ENCODE data around the gene BCL2L11.

DNA sequence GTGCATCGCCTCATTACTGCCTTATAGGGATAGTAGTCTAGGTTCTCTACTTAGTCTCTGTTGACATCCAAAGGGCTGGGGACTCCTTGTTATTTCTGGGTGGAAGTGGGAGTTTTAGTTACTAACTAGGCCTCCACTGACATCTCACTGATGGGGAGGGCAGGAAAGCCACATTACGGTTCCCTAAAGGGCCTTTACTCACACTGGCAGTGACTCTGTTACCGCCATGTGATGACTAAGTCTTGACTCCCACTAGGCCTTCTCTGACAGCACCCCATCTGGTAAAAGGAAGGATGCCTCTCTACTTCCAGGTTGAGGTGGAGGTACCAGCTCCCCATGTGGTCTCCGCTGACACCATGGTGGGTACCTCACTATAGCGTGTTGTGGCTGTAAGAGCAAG is 14.0 kb upstream of the BCL2L11 start:
- no peak for TF ChIP-seq EZH2 (IDR thresholded peaks at IDR 0.05; ENCODE audit: insufficient read depth, low read length)
- TF ChIP-seq, protein P1, sequence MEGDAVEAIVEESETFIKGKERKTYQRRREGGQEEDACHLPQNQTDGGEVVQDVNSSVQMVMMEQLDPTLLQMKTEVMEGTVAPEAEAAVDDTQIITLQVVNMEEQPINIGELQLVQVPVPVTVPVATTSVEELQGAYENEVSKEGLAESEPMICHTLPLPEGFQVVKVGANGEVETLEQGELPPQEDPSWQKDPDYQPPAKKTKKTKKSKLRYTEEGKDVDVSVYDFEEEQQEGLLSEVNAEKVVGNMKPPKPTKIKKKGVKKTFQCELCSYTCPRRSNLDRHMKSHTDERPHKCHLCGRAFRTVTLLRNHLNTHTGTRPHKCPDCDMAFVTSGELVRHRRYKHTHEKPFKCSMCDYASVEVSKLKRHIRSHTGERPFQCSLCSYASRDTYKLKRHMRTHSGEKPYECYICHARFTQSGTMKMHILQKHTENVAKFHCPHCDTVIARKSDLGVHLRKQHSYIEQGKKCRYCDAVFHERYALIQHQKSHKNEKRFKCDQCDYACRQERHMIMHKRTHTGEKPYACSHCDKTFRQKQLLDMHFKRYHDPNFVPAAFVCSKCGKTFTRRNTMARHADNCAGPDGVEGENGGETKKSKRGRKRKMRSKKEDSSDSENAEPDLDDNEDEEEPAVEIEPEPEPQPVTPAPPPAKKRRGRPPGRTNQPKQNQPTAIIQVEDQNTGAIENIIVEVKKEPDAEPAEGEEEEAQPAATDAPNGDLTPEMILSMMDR (IDR thresholded peaks at IDR 0.05; ENCODE audit: insufficient read depth, low read depth, low read length): no peak

Measured in astrocyte (in vitro differentiated cells and primary cell).